GM19438 (cell line): Measurements from ENCODE around the gene GPR132.

Experiments used
- ATAC-seq: cut with Tn5 transposase; IDR thresholded peaks from one replicate; pipeline ENCODE4 v1.9.1; 2021; ENCODE audit warnings: low read depth; ENCODE audit not compliant: unreplicated experiment

GPR132 gene

DNA sequence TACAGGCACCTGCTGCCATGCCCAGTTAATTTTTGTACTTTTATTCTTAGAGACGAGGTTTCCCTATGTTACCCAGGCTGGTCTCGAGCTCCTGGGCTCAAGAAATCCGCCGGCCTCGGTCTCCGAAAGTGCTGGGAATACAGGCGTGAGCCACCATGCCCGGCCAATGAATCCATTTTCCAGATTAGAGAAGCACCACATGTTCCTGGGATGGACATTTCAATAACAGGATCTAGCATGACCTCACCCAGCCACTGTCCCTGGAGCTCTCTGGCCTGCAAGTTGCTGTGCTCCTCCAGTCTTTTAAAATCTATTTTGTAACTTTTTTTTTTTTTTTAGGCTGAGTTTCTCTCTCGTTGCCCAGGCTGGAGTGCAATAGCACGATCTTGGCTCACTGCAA is 2.2 kb downstream of the GPR132 start:
- no peak for ATAC-seq

DNA sequence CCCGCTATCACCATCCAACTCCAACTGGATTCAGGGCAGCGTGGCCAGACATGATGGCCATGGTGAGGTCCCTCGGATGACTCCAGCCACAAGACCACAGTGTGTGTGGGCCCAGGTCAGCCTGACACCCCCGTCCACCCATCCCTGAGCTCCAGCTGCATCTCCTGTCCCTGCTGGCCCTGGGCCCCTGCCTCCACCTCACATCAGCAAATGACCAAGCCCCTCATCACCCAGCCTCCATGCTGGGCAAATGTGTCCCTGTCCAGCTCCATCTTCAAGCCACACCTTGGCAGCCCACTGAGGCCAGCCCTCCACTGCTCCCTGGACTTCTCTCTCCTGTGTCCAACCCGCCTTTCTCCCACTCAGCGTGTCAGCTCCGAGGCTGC is 3.2 kb downstream of the GPR132 start:
- ATAC-seq, result no peak

DNA sequence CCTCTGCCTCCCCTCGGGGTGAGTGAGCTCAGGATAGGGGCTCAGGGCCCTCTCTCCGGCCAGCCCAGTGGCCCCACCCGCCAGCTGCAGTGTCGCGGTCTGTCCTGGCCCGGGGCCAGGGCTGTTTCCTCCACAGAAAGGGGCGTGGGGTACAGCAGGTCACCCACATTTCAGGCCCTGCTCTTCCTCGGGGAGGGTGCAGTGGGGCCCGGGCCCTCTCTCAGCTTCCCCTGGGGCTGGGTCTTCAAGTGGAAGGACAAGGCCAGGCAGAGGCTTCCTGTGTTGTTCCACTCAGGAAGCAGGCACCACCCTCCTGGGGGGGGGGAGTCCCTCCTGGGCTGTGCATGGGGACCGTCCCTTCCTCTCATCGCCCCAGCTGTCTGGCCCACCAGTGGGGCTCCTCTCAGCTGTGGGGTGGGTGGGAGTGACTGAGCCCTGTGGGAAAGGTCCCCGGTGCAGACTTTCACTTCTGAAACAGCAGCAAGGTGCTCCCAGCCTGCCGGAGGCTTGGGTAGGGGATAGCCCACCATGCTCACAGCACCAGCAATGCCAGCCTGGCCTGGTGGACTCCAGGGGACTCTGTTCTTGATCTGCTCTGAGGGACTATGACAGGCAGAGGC is 3.7 kb downstream of the GPR132 start:
- ATAC-seq, result peak; percentile 34

- no peak for ATAC-seq
These were observed 4.3 kb downstream of the GPR132 start for GRCh38 chr14:105060751-105061427.

DNA sequence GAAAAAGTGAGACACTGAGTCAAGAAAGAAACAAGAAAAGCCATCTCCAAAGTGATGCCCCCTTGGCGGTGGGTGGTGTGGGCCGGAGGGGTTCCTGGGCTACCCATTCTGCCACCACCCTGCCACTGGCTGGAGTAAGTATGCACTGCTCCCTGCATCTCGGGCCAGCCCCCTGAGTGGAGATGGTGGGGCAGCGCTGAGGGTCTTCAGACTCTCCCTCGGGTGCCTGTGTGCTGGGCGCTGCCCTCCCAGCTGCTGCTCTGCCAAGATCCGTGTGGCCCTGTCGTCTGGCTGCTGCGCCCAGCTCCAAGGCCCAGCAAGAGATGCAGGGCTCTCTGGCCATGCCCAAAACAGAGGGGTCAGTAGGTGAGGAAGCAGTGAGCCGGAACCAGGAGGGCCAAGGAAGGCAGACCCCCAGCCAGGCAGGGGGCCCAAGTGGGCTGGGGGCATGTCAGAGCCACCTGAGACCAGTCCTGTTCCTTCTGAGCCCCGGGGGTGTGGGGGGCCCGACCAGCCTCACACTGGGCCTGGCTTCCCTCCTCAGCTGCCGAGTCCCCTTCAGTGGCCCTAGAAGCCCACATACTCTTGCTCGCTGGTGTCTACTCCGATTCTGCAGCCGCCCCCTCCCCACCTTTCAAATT is 5.2 kb downstream of the GPR132 start:
- ATAC-seq, result no peak

GRCh38 chr14:105059035-105059924 is 6.0 kb downstream of the GPR132 start:
- no peak for ATAC-seq

GRCh38 chr14:105058521-105059034 is 6.7 kb downstream of the GPR132 start:
- no peak for ATAC-seq

- no peak for ATAC-seq
These were observed 8.9 kb downstream of the GPR132 start for GRCh38 chr14:105056303-105056831.

GRCh38 chr14:105055736-105056302 is 9.4 kb downstream of the GPR132 start:
- ATAC-seq, result no peak

DNA sequence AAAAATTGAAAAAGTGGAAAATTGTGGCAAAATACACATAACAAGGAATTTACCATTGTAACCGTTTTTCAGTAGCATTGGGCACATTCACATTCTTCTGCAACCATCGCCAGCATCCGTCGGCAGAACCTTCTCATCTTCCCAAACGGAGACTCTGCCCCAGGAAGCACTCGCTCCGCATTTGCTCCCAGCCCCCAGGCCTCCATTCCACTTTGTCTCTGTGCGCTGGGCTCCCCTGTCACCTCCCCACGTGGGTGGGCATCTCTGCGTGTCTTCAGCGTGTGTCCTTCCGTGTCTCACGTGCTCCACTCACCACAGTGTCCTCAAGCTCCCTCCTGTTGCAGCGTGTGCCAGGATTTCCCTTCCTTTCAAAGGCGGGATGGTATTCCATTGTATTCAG is 9.9 kb downstream of the GPR132 start:
- no peak for ATAC-seq

- no peak for ATAC-seq
These were observed 11.2 kb downstream of the GPR132 start for GRCh38 chr14:105053996-105054395.

GRCh38 chr14:105053421-105053820 is 11.8 kb downstream of the GPR132 start:
- no peak for ATAC-seq

DNA sequence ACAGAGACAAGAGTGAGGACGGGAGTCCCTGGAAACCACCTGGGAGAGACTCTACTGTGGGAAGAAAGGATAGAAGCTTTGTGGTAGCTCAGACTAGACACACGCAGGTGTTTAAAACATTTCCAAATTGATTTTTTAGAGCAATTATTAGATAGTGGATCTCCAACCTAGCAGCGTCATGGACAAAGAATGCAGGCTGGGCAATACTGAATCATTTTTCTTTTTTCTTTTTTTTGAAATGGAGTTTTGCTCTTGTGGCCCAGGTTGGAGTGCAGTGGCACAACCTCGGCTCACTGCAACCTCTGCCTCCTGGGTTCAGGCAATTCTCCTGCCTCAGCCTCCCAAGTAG is 13.1 kb downstream of the GPR132 start:
- ATAC-seq, result no peak

DNA sequence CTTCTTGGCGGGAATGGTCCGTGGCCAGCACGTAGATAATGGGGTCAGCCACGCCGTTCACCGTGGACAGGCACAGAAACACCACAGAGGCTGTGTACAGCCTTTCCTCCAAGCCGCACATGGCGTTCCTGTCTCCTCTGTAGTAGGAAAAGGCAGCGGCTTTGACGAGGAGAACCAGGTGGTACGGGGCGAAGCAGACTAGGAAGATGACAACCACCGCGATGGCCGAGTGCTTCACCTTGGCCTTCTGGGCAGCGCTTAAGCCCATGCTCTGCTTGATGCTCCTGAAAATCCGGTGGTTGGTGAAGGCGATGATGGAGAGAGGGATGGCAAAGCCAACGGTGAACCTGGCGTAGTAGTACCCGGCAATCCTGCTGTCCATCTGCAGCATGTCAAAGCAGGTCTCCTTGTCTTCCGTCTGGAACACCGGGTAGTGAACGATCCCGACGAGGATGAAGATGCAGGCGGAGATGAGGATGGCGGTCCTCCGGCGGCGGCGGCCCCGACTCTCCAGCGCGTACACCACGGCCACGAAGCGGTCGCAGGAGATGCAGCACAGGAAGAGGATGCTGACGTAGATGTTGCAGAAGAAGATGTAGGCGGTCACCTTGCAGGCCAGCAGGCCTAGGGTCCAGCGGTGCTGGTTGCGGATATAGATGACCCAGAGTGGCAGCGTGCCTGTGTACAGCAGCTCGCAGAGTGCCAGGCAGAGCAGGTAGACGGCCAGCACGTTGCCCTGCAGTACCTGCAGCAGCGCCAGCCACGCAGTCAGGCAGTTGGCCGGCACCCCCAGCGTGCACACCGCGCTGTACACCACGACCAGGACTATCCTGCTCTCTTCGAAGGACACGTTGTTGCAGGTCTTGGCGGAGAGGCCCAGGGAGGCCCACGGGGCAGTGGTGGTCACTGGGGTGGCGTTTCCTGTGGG is 13.8 kb downstream of the GPR132 start:
- ATAC-seq, result no peak

GRCh38 chr14:105050551-105050897 is 14.7 kb downstream of the GPR132 start:
- ATAC-seq, result no peak

GRCh38 chr14:105049753-105050550 is 15.3 kb downstream of the GPR132 start:
- ATAC-seq, result no peak

GRCh38 chr14:105047283-105048016 is 17.8 kb downstream of the GPR132 start:
- no peak for ATAC-seq

DNA sequence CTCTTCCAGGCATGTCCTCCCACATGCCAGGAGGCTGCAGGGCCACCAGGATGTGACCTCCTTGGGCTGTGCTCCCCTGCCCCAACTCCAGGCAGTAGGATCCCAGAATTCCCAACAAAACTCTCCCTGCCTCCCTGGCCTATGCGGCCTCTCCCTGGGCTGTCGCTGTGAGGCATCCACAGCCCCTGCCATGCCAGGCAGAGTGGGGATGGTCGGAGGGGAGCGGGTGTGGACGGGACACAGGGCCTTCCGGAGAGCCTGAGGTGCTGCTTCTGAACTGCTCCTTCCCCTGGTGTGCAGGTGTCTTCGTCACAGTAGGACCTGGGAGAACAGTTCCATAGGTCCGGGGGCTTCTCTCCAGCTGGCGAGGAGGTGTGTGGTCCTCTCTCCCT is 18.3 kb downstream of the GPR132 start:
- ATAC-seq, result no peak
